Body of pancreas (tissue), 4 donors: ENCODE measurements around the gene DENND1C. TPM values are rescaled to one million over a fixed set of nuclear protein-coding genes. Genes with fewer than 3 reads are reported as not detected.

ENCODE experiments used
- ATAC-seq: fragments of 150-250 bp; one replicate; pipeline ENCODE4 v1.9.1; 2016
- DNase-seq, 4 donors: peaks; one replicate each; pipeline ENCODE4 v3.0.0-alpha.2; 2019
- H3K27ac ChIP-seq, 4 donors: fragments of 200-600 bp; sonication (generic); 1 replicate in 3 of 4; 2 replicates in 1 of 4; pipeline versions ENCODE4 v1.5.1 to v1.6.1; 2016 to 2019; ENCODE audit warnings: mild to moderate bottlenecking in 1 of 4, mixed read lengths in 1 of 4, moderate library complexity in 1 of 4
- H3K27me3 ChIP-seq, 2 donors: fragments of 200-600 bp; sonication (generic); one replicate each; pipeline ENCODE4 v1.6.0; 2016; ENCODE audit warnings: mild to moderate bottlenecking in 1 of 2
- H3K36me3 ChIP-seq, 2 donors: fragments of 200-600 bp; sonication (generic); replicated peaks in 1 of 2; 2 replicates each; pipeline ENCODE4 v1.5.1; 2016; ENCODE audit warnings: low read depth in 2 of 2; ENCODE audit not compliant: insufficient read depth in 1 of 2
- H3K4me1 ChIP-seq: fragments of 200-600 bp; sonication (generic); one replicate; pipeline ENCODE4 v1.6.0; 2016
- H3K4me3 ChIP-seq, 2 donors: fragments of 200-600 bp; sonication (generic); 1 replicate in 1 of 2; 2 replicates in 1 of 2; pipeline ENCODE4 v1.5.1; 2016 to 2019
- H3K9me3 ChIP-seq, 3 donors: fragments of 200-600 bp; sonication (generic); 1 replicate in 2 of 3; 2 replicates in 1 of 3; pipeline ENCODE4 v1.5.1; 2016
- CTCF ChIP-seq, 7 experiments: fragments of 450-650 bp in 4 of 7; fragments of 200-600 bp in 3 of 7; sonication (generic) in 3 of 7; IDR thresholded peaks; one replicate each; pipeline ENCODE4 v1.5.1; 2016 to 2019; ENCODE audit warnings: antibody characterized with exemption in 7 of 7
- POLR2A ChIP-seq, 3 donors: fragments of 450-650 bp; IDR thresholded peaks; one replicate each; pipeline ENCODE4 v1.6.1; 2016; ENCODE audit warnings: antibody characterized with exemption in 3 of 3, mild to moderate bottlenecking in 2 of 3
- WGBS, 2 donors: methylation state at CpG; one replicate each; pipeline ENCODE4 v1.1.5; 2017; 5-methylcytosine and 5-hydroxymethylcytosine counted together
- intact Hi-C: fragments of 100-400 bp; cut with DNase I; formaldehyde crosslinking; loops from one replicate; pipeline ENCODE4 v1.15.1; 2023
- total RNA-seq, 2 donors: library from RNA; depleted of rRNA; stranded (reverse); fragments of >200 nt; gene quantifications; one replicate each; pipeline ENCODE4 v1.1.0, GENCODE V29; 2016

DENND1C gene
- total RNA-seq, 2 donors from 2014 or later, result 1.0 to 1.3 TPM

GRCh38 chr19:6452223-6452614 lies 29.4 kb downstream of the DENND1C start:
- H3K4me3 ChIP-seq, result no peak overlapping the region
- intact Hi-C loops, result no loop called here
- H3K27ac ChIP-seq, result no peak overlapping the region
- WGBS, 2 donors, result 89 to 95% methylated on average over 8 to 19 of the region's 19 CpGs
- H3K27me3 ChIP-seq, result no peaks in the 10 kb centered on the region
- TF ChIP-seq CTCF (IDR thresholded peaks at IDR 0.05) (no peak), POLR2A (IDR thresholded peaks at IDR 0.05) (no peak)
- DNase-seq (no peak), ATAC-seq (no peak)
- H3K4me1 ChIP-seq, result no peaks in the 10 kb centered on the region
- no peaks in the 10 kb centered on the region for H3K9me3 ChIP-seq
- peaks cover 0 to 7% of the 10 kb centered on the region in 2 donors for H3K36me3 ChIP-seq

GRCh38 chr19:6451583-6452222 lies 29.9 kb downstream of the DENND1C start:
- H3K36me3 ChIP-seq, result peaks cover 0 to 7% of the 10 kb centered on the region in 2 donors
- DNase-seq, result no peak
- no peaks in the 10 kb centered on the region for H3K9me3 ChIP-seq
- H3K4me1 ChIP-seq, result no peaks in the 10 kb centered on the region
- WGBS, 2 donors, result 90 to 96% methylated on average over 7 of the region's 7 CpGs
- H3K4me3 ChIP-seq, result no peak overlapping the region
- H3K27me3 ChIP-seq, result no peaks in the 10 kb centered on the region
- no peak overlapping the region for H3K27ac ChIP-seq
- ATAC-seq, result no peak
- intact Hi-C loops, result no loop called here
- TF ChIP-seq CTCF (IDR thresholded peaks at IDR 0.05), result no peak

- intact Hi-C loops, result no loop called here
- Histone ChIP-seq H3K9me3 (no peaks in the 10 kb centered on the region), H3K4me1 (no peaks in the 10 kb centered on the region), H3K27ac (no peak overlapping the region), H3K27me3 (no peaks in the 10 kb centered on the region), H3K4me3 (no peak overlapping the region), H3K36me3 (peaks cover 0 to 7% of the 10 kb centered on the region in 2 donors)
- WGBS, 2 donors, result 96 to 99% methylated on average over 5 of the region's 5 CpGs
- no peak for DNase-seq
- ATAC-seq, result no peak
- no peak for TF ChIP-seq POLR2A (IDR thresholded peaks at IDR 0.05)
- TF ChIP-seq CTCF (IDR thresholded peaks at IDR 0.05), result no peak
Measured at GRCh38 chr19:6450166-6450565, 31.4 kb downstream of the DENND1C start.

- H3K27ac ChIP-seq, result no peak overlapping the region
- 89 to 91% methylated on average over 3 of the region's 3 CpGs for WGBS, 2 donors
- H3K9me3 ChIP-seq, result no peaks in the 10 kb centered on the region
- no peak for ATAC-seq
- H3K36me3 ChIP-seq, result no peaks in the 10 kb centered on the region
- intact Hi-C loops, result no loop called here
- H3K4me1 ChIP-seq, result no peaks in the 10 kb centered on the region
- DNase-seq, result no peak
- H3K27me3 ChIP-seq, result no peaks in the 10 kb centered on the region
- TF ChIP-seq CTCF (IDR thresholded peaks at IDR 0.05), result no peak
- no peak for TF ChIP-seq POLR2A (IDR thresholded peaks at IDR 0.05)
- H3K4me3 ChIP-seq, result no peak overlapping the region
Measured at GRCh38 chr19:6448045-6448444, 33.5 kb downstream of the DENND1C start.

DNA sequence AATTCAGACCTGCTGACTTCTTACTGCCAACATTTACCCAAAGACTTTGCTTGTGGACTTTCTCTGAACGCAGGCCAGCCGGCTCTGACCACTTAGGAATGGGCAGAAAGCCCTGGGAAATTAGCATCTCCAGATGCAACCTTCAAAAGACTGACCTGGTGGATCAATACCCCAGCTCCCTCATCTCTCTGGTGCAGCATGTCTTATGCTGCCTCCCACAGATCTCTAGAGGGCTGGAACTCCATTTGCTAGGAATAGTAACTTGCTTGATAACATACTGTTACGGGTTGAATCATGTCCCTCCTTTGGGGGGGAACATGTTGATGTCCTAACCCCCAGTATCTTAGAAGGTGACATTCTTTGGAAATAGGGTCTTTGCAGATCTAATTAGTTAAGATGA lies 35.1 kb downstream of the DENND1C start:
- intact Hi-C loops, result no loop called here
- ATAC-seq, result no peak
- Histone ChIP-seq H3K36me3 (no peaks in the 10 kb centered on the region), H3K9me3 (no peaks in the 10 kb centered on the region), H3K4me3 (no peak overlapping the region), H3K27me3 (no peaks in the 10 kb centered on the region), H3K27ac (no peak overlapping the region), H3K4me1 (no peaks in the 10 kb centered on the region)
- TF ChIP-seq POLR2A (IDR thresholded peaks at IDR 0.05) (no peak), CTCF (IDR thresholded peaks at IDR 0.05) (no peak)
- no peak for DNase-seq
- 94 to 95% methylated on average over 3 of the region's 3 CpGs for WGBS, 2 donors
